Skeletal muscle cell (primary cell): ENCODE measurements around the gene FAM107B.

Experiments
- DNase-seq: peaks from one replicate; pipeline ENCODE4 v3.0.0-alpha.2; 2010; ENCODE audit warnings: low read depth
- H3K4me3 ChIP-seq: 2 replicates; pipeline ENCODE4 v1.5.1; 2011; ENCODE audit warnings: low read depth, mild to moderate bottlenecking, control low read depth, low read length, moderate library complexity

Gene FAM107B

DNA sequence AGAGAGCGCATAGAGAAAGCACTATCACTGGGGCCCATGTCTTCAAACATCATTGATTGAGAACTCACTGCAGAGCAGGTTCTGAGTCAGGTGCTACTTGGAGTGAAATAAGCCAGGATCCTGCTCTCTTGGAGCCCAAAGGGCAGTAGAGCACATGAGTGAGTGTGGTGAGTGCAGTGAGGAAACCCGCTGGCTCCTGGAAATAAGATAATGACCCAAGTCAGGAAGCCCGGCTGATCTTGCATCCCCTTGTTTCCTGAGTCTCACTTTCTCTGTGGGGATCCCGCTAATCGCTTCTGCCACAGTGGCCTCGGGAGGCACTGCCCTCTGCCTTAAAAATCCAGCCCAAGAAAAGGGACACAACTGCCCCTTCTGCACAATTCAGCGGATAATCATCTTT, 7.1 kb upstream of the FAM107B start:
- DNase-seq = no peak
- H3K4me3 ChIP-seq = no peak overlapping the region

GRCh38 chr10:14779001-14779651, 4.4 kb upstream of the FAM107B start:
- DNase-seq = no peak
- no peak overlapping the region for H3K4me3 ChIP-seq

DNA sequence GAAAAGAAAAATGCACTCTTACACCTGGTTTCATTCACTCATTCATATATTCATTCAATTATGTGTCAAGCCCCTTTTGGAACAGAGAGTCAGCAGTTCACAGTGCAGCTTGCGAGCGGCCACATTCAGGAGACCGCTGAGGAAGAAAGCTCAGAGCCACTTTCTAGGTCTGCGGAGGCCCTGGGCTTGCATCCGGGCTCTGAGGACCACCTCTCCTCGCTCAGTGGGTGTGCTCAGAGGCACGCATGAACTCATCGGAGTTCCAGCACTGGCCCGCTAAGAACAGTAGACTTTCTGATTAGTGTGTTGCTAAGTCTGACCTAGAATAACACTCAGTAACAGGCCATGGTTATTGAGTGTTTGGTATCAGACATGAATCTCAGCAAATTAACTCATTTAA, 1.8 kb upstream of the FAM107B start:
- H3K4me3 ChIP-seq = no peak overlapping the region
- no peak for DNase-seq

DNA sequence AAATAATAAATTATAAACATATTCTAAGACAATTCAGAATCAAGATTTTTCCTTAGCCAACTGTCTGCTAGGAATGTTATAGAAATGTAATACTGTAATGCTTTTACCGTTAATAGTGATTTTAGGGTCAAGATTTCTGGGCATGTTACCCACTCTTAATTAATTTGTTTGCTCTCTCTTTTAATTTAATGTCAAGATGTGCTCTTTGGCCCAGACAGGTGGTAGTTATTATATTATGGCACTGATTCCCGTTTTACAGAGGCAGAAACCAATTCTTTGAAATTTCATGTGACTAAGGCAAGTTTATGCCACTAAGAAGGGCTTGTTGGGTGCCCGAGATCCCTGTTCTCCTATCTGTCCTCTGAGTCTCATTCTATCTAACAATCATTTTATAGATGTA, 959 bp upstream of the FAM107B start:
- no peak for DNase-seq
- no peak overlapping the region for H3K4me3 ChIP-seq

DNA sequence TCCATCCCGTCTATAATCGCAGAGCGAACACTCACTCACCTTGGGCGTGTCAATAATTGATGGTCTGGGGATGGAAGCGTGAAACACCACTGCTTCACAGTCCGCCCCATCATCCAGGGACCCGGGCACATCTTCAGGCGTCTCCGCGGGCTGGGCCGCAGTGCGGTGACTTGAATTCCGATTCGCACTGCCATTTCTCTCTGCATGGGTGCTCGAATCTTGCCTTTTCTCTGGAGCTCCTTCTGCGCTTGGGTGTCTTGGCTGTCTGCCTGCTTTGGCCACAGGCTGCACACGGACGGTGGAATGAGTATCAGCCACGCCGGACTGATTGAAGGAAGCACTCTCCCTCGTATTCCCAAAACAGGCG, 500 bp downstream of the FAM107B start:
- no peak overlapping the region for H3K4me3 ChIP-seq
- DNase-seq = no peak

DNA sequence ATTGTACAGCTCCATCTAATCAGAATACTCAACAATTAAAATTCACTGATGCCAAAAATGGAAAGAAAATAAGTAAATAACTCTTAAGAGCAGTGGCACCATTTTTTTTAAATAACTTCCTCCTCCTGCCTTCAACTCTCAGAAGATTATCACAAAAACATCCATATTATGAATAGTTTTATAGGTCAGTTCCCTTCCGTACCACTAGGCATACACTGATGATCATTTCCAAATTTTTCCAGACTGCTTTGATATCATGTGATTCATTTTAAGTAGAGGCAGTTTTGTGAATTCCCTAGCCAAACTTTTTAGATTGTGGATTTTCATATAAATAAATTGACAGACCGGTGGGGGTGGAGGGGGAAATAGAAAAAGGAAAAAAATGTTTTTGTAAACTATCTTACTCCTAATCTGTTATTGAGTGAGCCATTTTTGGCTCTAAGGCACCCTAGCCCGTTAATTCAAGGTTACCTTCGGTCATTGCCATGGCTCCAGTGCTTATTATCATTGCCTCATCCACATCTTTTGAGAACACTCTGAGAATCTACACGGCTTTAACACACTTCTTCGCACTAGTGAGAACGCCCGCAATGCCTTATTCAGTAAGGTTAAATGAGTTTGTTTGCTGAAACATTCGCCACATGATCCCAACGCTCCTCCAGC, 1.0 kb downstream of the FAM107B start:
- no peak for DNase-seq
- no peak overlapping the region for H3K4me3 ChIP-seq

DNA sequence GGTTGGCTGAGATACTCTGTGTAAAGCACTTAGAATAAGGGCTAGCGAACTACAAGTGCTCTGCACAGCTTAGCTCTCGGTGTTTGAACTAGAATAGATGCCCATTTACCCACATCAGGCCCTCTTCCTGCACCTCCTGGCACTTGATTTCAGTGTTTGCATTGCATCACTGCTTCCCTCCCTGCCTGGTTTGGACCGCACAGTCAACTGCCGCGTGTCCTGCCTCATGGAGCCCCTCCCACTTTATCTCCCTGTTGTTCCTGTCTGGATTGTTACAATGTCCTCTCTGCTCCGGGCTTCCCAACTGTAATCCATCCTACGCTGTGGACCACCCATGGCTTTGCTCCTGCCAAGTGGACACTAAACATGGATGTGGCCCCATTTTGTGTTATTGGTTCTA, 2.3 kb downstream of the FAM107B start:
- no peak overlapping the region for H3K4me3 ChIP-seq
- DNase-seq = no peak

DNA sequence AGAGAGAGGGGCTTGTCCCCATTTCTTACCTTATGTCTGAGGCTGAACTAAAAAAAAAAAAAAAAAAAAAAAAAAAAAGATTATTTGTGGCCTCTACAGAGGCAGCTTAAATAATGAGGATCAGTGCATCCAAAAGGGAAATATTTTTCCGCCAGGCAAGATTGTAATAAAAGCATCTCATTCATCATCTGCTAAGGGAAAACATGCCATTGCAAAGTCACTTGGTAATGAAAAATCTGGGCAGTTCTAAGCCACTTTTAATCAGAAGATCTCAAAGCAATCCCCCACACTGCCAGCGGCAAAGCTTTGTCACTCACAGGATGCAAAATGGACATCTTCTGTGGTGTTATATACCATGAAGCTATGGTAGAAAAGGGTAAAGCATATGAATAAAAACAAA, 3.8 kb downstream of the FAM107B start:
- H3K4me3 ChIP-seq = no peak overlapping the region
- DNase-seq = no peak

DNA sequence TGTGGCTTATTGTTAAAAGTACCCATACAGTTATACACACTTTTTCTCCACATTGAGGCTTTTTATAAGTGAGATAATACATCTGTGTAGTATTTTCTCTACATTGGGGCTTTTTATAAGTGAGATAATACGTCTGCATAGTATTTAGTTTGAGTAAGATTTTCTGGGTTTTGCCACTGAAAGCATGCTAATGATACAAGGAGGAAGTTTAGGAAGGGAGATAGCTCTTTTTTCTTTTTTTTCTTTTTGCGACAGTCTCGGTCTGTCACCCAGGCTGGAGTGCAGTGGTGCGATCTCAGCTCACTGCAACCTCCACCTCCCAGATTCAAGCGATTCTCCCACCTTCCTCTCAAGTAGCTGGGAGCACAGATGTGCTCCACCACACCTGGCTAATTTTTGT, 13.3 kb downstream of the FAM107B start:
- H3K4me3 ChIP-seq = no peak overlapping the region
- DNase-seq = no peak

DNA sequence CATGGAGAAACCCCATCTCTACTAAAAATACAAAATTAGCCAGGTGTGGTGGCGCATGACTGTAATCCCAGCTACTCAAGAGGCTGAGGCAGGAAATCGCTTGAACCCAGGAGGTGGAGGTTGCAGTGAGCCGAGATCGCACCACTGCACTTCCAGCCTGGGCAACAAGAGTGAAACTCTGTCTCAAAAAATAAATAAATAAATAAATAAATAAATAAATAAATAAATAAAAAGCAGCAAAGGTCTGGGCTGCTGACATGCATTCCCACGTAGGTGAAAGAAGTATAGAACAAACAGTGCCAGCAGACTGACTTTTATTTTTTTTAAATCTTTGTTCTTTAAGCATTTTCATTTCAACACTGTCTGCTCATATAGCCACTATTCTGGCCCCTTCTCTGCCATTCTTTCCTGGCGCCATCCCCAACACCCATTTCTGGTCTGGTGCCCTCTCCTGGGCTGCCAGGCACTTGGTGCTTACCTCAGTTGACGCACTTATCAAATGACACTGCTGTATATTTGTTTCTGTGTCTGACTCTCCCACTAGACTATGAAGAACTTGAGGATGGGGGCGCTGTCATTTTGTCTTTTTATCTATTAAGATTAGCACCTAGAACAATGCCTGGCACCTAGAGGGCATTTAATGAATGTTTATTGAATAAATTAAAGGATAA, 15.6 kb downstream of the FAM107B start:
- DNase-seq = no peak

DNA sequence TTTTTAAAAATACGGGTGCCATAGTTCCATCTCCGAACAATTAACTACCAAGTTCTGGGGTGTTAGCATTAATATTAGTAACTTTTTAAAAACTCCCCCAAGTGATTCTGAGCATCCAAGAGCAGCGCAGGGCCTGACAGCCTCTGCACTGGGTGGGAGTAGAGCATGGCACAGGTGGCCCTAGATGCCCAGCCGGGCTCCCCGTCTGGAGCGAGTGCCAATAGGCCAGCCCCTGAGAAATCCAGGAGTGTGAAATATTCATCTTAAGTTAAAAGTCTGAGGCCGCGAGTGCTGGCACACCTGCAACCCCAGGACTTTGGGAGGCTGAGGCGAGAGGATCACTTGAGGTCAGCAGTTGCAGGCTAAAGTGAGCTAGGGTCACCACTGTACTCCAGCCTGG, 16.2 kb downstream of the FAM107B start:
- no peak for DNase-seq

More for the DNA sequence above, 15.6 kb downstream of the FAM107B start:
- no peak overlapping the region for H3K4me3 ChIP-seq

DNA sequence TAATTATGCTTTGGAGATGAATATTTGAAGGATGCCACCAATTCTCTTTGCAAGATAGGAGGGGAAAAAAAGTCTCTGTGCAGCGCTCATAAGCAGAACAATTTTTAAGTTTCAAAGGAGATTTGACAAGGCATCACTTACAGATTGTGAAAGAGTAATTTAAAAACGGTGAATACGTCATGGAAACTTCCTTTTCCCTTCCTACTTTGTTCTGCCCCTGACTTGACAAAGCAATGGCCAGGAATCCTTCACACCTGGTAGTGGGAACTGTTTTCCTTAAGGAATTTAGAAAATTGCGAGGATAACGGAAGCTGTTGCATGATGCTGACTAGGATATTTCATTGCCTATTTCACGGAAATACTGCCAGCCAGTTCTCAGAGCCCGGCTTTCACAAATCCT, 16.7 kb downstream of the FAM107B start:
- DNase-seq = no peak
- no peak overlapping the region for H3K4me3 ChIP-seq

More for the DNA sequence above, 16.2 kb downstream of the FAM107B start:
- H3K4me3 ChIP-seq = no peak overlapping the region

GRCh38 chr10:14757394-14757793, 17.3 kb downstream of the FAM107B start:
- no peak overlapping the region for H3K4me3 ChIP-seq
- no peak for DNase-seq

DNA sequence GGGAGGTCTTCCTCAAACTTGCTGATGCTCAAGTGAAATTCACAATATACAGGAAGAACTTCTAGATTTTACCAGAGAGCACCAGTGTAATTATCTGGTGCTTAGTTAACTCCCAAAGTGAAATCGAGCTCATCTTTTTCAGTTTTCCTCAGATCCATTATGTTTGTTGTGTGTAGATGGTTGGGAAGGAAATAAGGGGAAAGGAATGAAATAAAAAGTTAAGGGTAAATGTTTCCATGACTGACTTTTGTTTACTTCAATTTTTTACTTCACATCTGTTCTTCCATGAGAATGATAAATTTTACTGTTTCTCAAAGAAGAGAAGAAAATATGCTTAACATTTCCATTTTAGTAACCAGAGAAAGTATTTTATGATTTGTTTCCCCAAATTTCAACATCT, 21.3 kb downstream of the FAM107B start:
- no peak overlapping the region for H3K4me3 ChIP-seq
- DNase-seq = no peak

DNA sequence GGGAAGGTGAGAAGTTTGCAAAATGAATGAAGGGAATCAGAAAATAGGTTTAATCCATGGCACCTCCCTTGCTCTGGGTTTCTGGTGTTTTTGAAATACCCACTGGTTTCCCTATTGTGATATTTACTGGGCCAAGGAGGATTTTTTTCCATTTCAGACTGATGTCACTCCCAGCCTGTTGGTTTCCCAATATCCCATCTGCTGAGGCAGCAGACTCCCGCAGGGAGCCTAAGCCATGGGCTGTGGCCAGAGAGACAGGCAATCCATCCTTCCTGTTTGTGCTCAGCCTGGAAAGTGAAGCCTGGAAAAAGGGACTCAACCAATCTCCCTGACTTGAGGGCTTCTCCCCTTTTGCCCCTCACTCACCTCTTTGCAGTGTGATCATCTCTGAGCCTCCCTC, 22.8 kb downstream of the FAM107B start:
- no peak for DNase-seq

GRCh38 chr10:14751014-14751896, 23.4 kb downstream of the FAM107B start:
- DNase-seq = no peak

More for the DNA sequence above, 22.8 kb downstream of the FAM107B start:
- H3K4me3 ChIP-seq = no peak overlapping the region

DNA sequence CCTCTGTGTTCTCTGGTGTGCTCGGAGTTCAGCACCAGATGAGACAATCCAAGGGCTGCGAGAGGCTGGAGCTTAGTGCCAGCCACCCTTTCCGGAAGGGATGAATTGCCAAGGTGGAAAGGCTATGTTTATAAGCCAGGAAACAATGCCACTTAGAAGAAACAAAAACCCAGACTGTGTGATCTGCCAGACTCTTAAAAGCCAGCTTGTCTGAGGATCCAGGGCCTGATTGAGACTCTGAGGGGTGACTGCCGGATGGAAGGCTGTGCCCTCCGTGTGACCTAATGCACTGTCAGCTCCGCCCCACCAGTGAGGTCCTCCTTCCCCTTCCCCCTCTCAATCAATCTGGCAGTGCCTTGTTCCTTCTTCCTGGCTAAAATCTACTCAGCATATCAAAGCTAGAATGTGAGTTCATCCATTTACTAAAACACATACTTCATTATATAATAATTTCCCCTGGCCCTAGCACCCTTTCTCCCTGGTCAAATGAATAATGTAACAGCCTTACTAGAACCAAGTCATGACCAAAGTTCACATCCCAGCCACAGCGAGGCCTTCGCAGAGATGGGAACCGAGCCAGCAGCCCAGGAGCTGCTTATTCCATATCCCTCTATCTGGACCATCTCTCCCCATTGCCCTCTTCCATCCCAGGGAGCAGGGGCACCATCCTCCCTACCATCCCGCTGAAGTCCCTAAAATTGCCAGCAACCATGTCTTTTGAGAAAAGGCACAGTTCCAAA, 25.5 kb downstream of the FAM107B start:
- DNase-seq = no peak
- no peak overlapping the region for H3K4me3 ChIP-seq

More at GRCh38 chr10:14751014-14751896, 23.4 kb downstream of the FAM107B start:
- H3K4me3 ChIP-seq = no peak overlapping the region

GRCh38 chr10:14748441-14748840, 26.3 kb downstream of the FAM107B start:
- no peak overlapping the region for H3K4me3 ChIP-seq
- DNase-seq = no peak

DNA sequence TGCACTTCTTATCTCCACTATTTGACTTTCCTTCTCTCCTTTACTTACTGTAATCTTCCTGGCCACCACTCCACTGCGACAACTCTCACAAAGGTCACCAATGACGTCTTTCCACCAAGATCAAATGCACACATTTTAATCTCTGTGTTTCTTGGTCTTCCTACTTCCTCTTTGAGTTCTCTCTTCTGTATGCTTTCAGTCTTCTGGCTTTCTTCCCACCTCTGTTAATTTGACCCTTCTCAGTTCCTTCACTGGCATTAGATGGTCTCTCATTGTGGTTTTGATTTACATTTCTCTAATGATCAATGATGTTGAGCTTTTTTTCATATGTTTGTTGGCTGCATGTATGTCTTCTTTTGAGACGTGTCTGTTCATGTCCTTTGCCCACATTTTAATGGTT, 31.9 kb downstream of the FAM107B start:
- no peak overlapping the region for H3K4me3 ChIP-seq
- DNase-seq = no peak
